ENCODE data around the gene TEX9. TPM values are rescaled to one million over a fixed set of nuclear protein-coding genes. Genes with fewer than 3 reads are reported as not detected.

The TEX9 gene
- total RNA-seq, 4 donors from 2014 or later: 1.9 to 5.0 (median 2.9) TPM

DNA sequence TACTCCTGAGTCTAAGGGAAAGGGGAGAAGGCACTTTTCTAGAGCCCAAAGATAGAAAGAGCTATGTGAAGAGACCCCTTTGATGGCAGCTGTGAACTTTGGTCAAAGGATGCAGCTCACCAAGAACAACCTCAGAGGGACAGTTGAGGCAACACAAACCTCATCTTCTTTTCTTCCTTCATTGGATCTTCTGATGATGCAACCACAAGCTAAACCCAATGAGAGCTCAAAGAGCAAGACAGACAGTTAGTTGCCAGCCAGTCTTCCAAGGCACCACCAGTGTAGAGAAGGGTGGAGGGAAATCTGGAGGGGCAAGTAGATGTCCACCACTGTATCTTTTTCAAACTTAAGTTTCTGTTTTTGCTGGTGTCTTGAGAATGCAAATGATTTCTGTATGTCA lies 110.1 kb downstream of the TEX9 start:
- DNase-seq (ENCODE audit: low spot score) (no peak), ATAC-seq (ENCODE audit: low FRiP score) (no peak)
- TF ChIP-seq, protein P1, sequence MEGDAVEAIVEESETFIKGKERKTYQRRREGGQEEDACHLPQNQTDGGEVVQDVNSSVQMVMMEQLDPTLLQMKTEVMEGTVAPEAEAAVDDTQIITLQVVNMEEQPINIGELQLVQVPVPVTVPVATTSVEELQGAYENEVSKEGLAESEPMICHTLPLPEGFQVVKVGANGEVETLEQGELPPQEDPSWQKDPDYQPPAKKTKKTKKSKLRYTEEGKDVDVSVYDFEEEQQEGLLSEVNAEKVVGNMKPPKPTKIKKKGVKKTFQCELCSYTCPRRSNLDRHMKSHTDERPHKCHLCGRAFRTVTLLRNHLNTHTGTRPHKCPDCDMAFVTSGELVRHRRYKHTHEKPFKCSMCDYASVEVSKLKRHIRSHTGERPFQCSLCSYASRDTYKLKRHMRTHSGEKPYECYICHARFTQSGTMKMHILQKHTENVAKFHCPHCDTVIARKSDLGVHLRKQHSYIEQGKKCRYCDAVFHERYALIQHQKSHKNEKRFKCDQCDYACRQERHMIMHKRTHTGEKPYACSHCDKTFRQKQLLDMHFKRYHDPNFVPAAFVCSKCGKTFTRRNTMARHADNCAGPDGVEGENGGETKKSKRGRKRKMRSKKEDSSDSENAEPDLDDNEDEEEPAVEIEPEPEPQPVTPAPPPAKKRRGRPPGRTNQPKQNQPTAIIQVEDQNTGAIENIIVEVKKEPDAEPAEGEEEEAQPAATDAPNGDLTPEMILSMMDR (IDR thresholded peaks at IDR 0.05): no peak

Other genes with a start within 250 kb of the TEX9 start
- 10 to 100 TPM in 1 of 4 donors, 1 to 10 TPM in 3; 5.3 to 12.9 (median 7.7) TPM for gene RFX7, start 121.5 kb upstream of the TEX9 start, total RNA-seq
- 1 to 10 TPM in 1 of 4 donors, under 1 TPM in 2, not detected in 1; 0.84 to 1.0 (median 0.84) TPM for gene MNS1, start 99.7 kb downstream of the TEX9 start, total RNA-seq

All from omental fat pad (tissue), 4 donors.